Naive thymus-derived CD8-positive, alpha-beta T cell (primary cell): Measurements from ENCODE around the gene HELQ. TPM values are rescaled to one million over a fixed set of nuclear protein-coding genes. Genes with fewer than 3 reads are reported as not detected.
"Not testable (repeated sequence)": the region's sequence is repeated elsewhere in the genome, so short reads cannot be mapped to it uniquely, and the experiment has no call there.

Experiments
- ATAC-seq, 2 donors: fragments of 150-1000 bp; cut with Tn5 transposase in 1 of 2; sonication (Bioruptor Pico), chemical (Tn5 transposase) in 1 of 2; 1 replicate in 1 of 2; 2 replicates in 1 of 2; pipeline ENCODE4 v1.10.0; 2021; ENCODE audit warnings: mild to moderate bottlenecking in 2 of 2, moderate library complexity in 2 of 2
- POLR2A ChIA-PET: fragments of 350-600 bp; sonication (Branson Sonifier 250); formaldehyde crosslinking; loops from one replicate; lab custom pipeline; 2021; ENCODE audit warnings: antibody characterized with exemption; lab: Charles Lee
- DNase-seq, 10 donors: peaks; one replicate each; pipeline versions ENCODE4 v3.0.0 to v3.0.0-alpha.2; 2020 to 2022
- H3K27ac Mint-ChIP-seq, 10 donors: one replicate each; pipeline ENCODE4 v1.8.0; 2020 to 2022; ENCODE audit warnings: mild to moderate bottlenecking in 10 of 10, mixed read lengths in 10 of 10, moderate library complexity in 4 of 10, inconsistent platforms in 1 of 10
- H3K27me3 Mint-ChIP-seq, 5 donors: one replicate each; pipeline ENCODE4 v1.8.0; 2021 to 2022; ENCODE audit warnings: mixed read lengths in 5 of 5
- H3K36me3 Mint-ChIP-seq, 3 donors: one replicate each; pipeline ENCODE4 v1.8.0; 2020 to 2022; ENCODE audit warnings: mixed read lengths in 3 of 3, mild to moderate bottlenecking in 2 of 3, inconsistent platforms in 1 of 3
- H3K4me1 Mint-ChIP-seq, 4 donors: one replicate each; pipeline ENCODE4 v1.8.0; 2021 to 2022; ENCODE audit warnings: mixed read lengths in 4 of 4
- H3K4me3 Mint-ChIP-seq, 10 donors: one replicate each; pipeline ENCODE4 v1.8.0; 2020 to 2022; ENCODE audit warnings: mild to moderate bottlenecking in 10 of 10, mixed read lengths in 10 of 10, moderate library complexity in 6 of 10, inconsistent platforms in 1 of 10
- H3K9me3 Mint-ChIP-seq, 9 donors: one replicate each; pipeline ENCODE4 v1.8.0; 2020 to 2022; ENCODE audit warnings: mixed read lengths in 9 of 9, mild to moderate bottlenecking in 3 of 9, inconsistent platforms in 1 of 9, moderate library complexity in 1 of 9
- polyA plus RNA-seq, 3 donors: library from polyadenylated mRNA; unstranded; fragments of 300-500 nt; fragmentation: Illumina TruSeq; gene quantifications; one replicate each; pipeline ENCODE4 v1.2.3, GENCODE V29; 2021
- total RNA-seq, 8 experiments: library from RNA in 2 of 8; stranded (reverse) in 2 of 8; gene quantifications; one replicate each; pipeline ENCODE4 v1.2.3 and lab custom pipeline; 2021 to 2026

Gene HELQ
- total and polyA plus RNA-seq, 5 experiments from 2014 or later, result 16.7 to 50.2 (median 27.5) TPM

DNA sequence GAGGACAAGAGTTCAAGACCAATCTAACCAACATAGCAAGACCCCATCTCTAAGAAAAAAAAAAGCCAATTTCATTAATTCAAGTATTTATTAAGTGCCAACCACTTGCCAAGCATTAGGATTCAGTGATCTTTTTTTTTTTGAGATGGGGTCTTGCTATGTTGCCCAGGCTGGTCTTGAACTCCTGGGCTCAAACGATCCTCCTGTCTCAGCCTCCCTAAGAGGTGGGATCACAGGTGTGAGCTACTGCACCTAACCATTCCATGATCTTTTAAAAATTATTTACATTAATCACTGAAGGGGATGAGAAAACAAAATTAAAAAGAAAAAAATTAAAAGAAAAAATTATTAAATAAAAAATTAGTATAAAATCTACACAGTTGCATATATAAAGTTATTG is 24.4 kb downstream of the HELQ start:
- no peak overlapping the region for H3K27ac Mint-ChIP-seq
- peaks cover 0 to 82% (median 3%) of the 10 kb centered on the region in 3 donors for H3K36me3 Mint-ChIP-seq
- DNase-seq (no peak), ATAC-seq (no peak)
- no peaks in the 10 kb centered on the region for H3K27me3 Mint-ChIP-seq
- POLR2A ChIA-PET, result no interaction called here
- H3K4me1 Mint-ChIP-seq, result peaks cover 2 to 8% (median 5%) of the 10 kb centered on the region in 4 donors
- no peaks in the 10 kb centered on the region for H3K9me3 Mint-ChIP-seq
- no peak overlapping the region for H3K4me3 Mint-ChIP-seq

DNA sequence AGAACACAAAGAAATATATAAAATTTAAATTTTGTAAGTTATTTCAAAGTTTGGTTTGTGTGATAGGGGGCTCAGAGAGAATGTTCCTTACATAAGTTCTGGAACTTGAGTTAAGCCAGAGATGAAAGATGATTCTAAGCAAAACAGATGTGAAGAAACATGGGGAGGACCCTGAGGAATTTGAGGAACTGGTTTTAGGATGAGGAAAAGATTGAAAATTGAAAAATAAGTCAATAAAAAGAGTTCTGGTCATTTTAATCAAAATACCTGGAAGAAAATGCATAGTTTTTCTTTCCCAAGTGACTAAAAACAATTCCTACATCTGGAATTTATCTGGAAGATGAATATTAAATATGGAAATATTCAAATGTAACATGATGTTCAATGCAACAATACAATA is 37.4 kb downstream of the HELQ start:
- ATAC-seq, result no peak
- POLR2A ChIA-PET, result no interaction called here
- Mint-ChIP-seq H3K9me3 (no peaks in the 10 kb centered on the region), H3K27me3 (no peaks in the 10 kb centered on the region), H3K4me1 (peaks cover 0 to 2% (median under 1%) of the 10 kb centered on the region in 4 donors), H3K4me3 (no peak overlapping the region), H3K36me3 (peaks cover 5 to 79% (median 19%) of the 10 kb centered on the region in 3 donors), H3K27ac (peak overlapping the region in 1 of 10 donors; percentile 77)
- DNase-seq, result no peak

GRCh38 chr4:83417566-83417965 is 38.1 kb downstream of the HELQ start:
- ATAC-seq (no peak), DNase-seq (no peak)
- H3K27me3 Mint-ChIP-seq, result no peaks in the 10 kb centered on the region
- POLR2A ChIA-PET, result no interaction called here
- no peaks in the 10 kb centered on the region for H3K9me3 Mint-ChIP-seq
- H3K4me3 Mint-ChIP-seq, result no peak overlapping the region
- H3K36me3 Mint-ChIP-seq, result peaks cover 4 to 81% (median 20%) of the 10 kb centered on the region in 3 donors
- peak overlapping the region in 1 of 10 donors; percentile 25 for H3K27ac Mint-ChIP-seq
- H3K4me1 Mint-ChIP-seq, result peaks cover 0 to 5% (median under 1%) of the 10 kb centered on the region in 4 donors

- POLR2A ChIA-PET, result no interaction called here
- H3K27ac Mint-ChIP-seq, result peak overlapping the region in 2 of 10 donors; percentile 2 to 66
- no peak overlapping the region for H3K4me3 Mint-ChIP-seq
- no peaks in the 10 kb centered on the region for H3K27me3 Mint-ChIP-seq
- H3K4me1 Mint-ChIP-seq, result peaks cover 0 to 3% (median 0%) of the 10 kb centered on the region in 4 donors
- peaks cover 0 to 96% (median 20%) of the 10 kb centered on the region in 3 donors for H3K36me3 Mint-ChIP-seq
- DNase-seq (no peak), ATAC-seq (no peak)
- H3K9me3 Mint-ChIP-seq, result no peaks in the 10 kb centered on the region
Observed at GRCh38 chr4:83413676-83414075, 41.9 kb downstream of the HELQ start.

DNA sequence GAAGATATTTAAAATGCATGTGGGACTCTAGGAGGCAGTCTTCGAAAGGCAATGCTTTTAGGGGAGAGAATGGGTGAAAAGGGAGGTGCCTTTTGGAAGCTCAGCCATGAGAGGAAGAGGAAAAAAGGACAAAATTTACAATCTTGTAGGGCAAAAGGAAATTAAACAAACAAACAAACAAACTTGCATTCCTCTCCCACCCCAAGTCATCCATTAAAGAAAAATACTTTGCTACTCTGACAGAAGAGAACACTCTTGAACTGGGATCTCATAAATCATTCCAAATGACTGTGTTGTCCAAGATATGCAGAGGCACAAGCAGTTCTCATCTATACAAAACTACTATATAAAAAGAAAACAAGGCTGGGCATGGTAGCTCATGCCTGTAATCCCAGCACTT is 46.7 kb downstream of the HELQ start:
- Mint-ChIP-seq H3K9me3 (no peaks in the 10 kb centered on the region), H3K27ac (peak overlapping the region in 8 of 10 donors; percentile 2 to 80 (median 64)), H3K4me3 (no peak overlapping the region), H3K27me3 (no peaks in the 10 kb centered on the region), H3K36me3 (peaks cover 5 to 70% (median 19%) of the 10 kb centered on the region in 3 donors), H3K4me1 (peaks cover 0 to 4% (median 0%) of the 10 kb centered on the region in 4 donors)
- POLR2A ChIA-PET, result no interaction called here
- ATAC-seq (no peak), DNase-seq (no peak)

GRCh38 chr4:83405844-83406816 is 49.5 kb downstream of the HELQ start:
- H3K9me3 Mint-ChIP-seq, result peaks cover 0 to 2% (median 0%) of the 10 kb centered on the region in 9 donors
- no peak overlapping the region for H3K4me3 Mint-ChIP-seq
- POLR2A ChIA-PET, result no interaction called here
- peaks cover 0 to 1% (median 0%) of the 10 kb centered on the region in 4 donors for H3K4me1 Mint-ChIP-seq
- H3K36me3 Mint-ChIP-seq, result peaks cover 5 to 47% (median 23%) of the 10 kb centered on the region in 3 donors
- ATAC-seq (no peak), DNase-seq (no peak)
- no peaks in the 10 kb centered on the region for H3K27me3 Mint-ChIP-seq
- peak overlapping the region in 2 of 10 donors; percentile 18 to 77 for H3K27ac Mint-ChIP-seq

DNA sequence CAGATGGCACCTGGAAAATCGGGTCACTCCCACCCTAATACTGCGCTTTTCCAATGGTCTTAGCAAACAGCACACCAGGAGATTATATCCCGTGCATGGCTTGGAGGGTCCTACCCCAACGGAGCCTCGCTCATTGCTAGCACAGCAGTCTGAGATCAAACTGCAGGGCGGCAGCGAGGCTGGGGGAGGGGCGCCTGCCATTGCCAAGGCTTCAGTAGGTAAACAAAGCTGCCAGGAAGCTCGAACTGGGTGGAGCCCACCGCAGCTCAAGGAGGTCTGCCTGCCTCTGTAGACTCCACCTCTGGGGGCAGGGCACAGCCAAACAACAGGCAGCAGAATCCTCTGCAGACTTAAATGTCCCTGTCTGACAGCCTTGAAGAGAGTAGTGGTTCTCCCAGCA is 57.5 kb downstream of the HELQ start:
- H3K4me3 Mint-ChIP-seq, H3K27ac Mint-ChIP-seq, DNase-seq, H3K4me1 Mint-ChIP-seq, H3K27me3 Mint-ChIP-seq, ATAC-seq, POLR2A ChIA-PET: not testable (repeated sequence)
- Mint-ChIP-seq H3K9me3 (peaks cover 0 to 15% (median 6%) of the 10 kb centered on the region in 9 donors), H3K36me3 (peaks cover 6 to 35% (median 33%) of the 10 kb centered on the region in 3 donors)

GRCh38 chr4:83393908-83394307 is 61.7 kb downstream of the HELQ start:
- H3K27me3 Mint-ChIP-seq, result no peaks in the 10 kb centered on the region
- POLR2A ChIA-PET, result no interaction called here
- H3K27ac Mint-ChIP-seq, result no peak overlapping the region
- H3K36me3 Mint-ChIP-seq, result peaks cover under 1 to 14% (median 10%) of the 10 kb centered on the region in 3 donors
- DNase-seq, result no peak
- H3K9me3 Mint-ChIP-seq, result peaks cover 0 to 8% (median 1%) of the 10 kb centered on the region in 9 donors
- ATAC-seq, result no peak
- peaks cover 0 to 5% (median 2%) of the 10 kb centered on the region in 4 donors for H3K4me1 Mint-ChIP-seq
- no peak overlapping the region for H3K4me3 Mint-ChIP-seq

DNA sequence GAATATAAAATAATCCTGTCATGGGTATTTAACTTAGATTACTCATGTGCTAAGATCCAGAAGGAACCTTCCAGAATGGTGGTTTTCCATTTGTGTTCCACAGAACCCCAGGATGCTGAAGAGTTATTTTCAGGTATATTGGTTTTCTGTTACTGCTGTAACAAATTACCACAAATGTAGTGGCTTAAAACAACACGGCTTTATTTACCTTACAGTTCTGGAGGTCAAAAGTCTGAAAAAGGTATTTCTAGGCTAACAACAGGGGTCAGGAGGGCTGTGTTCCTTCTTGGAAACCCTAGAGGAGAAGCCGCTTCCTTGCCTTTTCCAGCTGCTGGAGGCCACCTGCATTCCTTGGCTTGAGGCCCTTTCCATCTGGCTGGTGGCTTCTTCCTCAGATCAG is 63.1 kb downstream of the HELQ start:
- Mint-ChIP-seq H3K27ac (no peak overlapping the region), H3K4me1 (peaks cover 8 to 18% (median 12%) of the 10 kb centered on the region in 4 donors), H3K9me3 (peaks cover 0 to 3% (median 1%) of the 10 kb centered on the region in 9 donors), H3K36me3 (peaks cover 0 to 7% (median 3%) of the 10 kb centered on the region in 3 donors), H3K4me3 (no peak overlapping the region), H3K27me3 (no peaks in the 10 kb centered on the region)
- ATAC-seq (no peak), DNase-seq (no peak)
- POLR2A ChIA-PET, result no interaction called here

GRCh38 chr4:83390944-83391343 is 64.7 kb downstream of the HELQ start:
- no peaks in the 10 kb centered on the region for H3K36me3 Mint-ChIP-seq
- no peaks in the 10 kb centered on the region for H3K9me3 Mint-ChIP-seq
- ATAC-seq (no peak), DNase-seq (no peak)
- peak overlapping the region in 1 of 10 donors; percentile 9 for H3K27ac Mint-ChIP-seq
- H3K27me3 Mint-ChIP-seq, result no peaks in the 10 kb centered on the region
- no peak overlapping the region for H3K4me3 Mint-ChIP-seq
- H3K4me1 Mint-ChIP-seq, result peaks cover 6 to 31% (median 12%) of the 10 kb centered on the region in 4 donors
- POLR2A ChIA-PET, result no interaction called here

- POLR2A ChIA-PET, result no interaction called here
- Mint-ChIP-seq H3K9me3 (no peaks in the 10 kb centered on the region), H3K36me3 (no peaks in the 10 kb centered on the region), H3K4me1 (peaks cover 6 to 37% (median 12%) of the 10 kb centered on the region in 4 donors), H3K4me3 (no peak overlapping the region), H3K27me3 (no peaks in the 10 kb centered on the region), H3K27ac (peak overlapping the region in 3 of 10 donors; percentile 27 to 81 (median 55))
- no peak for DNase-seq
- no peak for ATAC-seq
Observed at GRCh38 chr4:83389756-83390505, 65.7 kb downstream of the HELQ start.

DNA sequence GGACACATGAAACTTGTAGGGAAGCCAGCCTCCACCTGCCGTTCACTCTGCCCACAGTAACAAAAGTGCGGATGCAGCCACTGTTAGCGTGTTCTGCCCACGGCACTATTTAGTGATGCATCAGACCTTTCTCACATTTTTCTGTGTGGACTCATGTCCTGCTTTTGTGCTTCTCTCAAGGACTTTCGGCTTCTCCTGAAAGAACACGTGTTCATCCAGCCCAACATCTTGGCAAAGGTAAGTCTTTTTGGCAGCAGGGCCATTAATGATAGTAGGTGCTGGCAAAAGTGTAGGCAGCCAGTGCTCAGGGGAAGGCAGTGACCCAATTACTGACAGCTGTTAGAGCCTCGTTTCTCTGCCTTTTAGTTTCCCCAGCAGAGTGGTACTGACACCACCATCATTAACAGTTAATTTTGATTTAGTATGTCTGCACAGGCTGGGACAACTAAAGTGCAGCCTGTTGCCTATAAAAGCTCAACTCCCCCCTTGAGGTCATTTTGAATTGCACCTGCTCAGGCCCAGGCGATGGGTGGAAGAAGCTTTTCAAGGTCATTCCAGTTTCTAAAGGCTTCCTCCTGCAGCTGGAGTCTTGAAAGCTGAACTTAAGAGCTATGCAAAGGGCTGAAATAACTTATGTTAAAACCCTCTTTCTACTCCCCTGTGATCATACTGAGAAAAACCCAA is 66.4 kb downstream of the HELQ start:
- H3K36me3 Mint-ChIP-seq, result no peaks in the 10 kb centered on the region
- POLR2A ChIA-PET, result no interaction called here
- no peak overlapping the region for H3K4me3 Mint-ChIP-seq
- DNase-seq, result no peak
- ATAC-seq, result no peak
- H3K9me3 Mint-ChIP-seq, result no peaks in the 10 kb centered on the region
- peak overlapping the region in 2 of 10 donors; percentile 27 to 63 for H3K27ac Mint-ChIP-seq
- no peaks in the 10 kb centered on the region for H3K27me3 Mint-ChIP-seq
- H3K4me1 Mint-ChIP-seq, result peaks cover 6 to 37% (median 12%) of the 10 kb centered on the region in 4 donors
